Measurements from ENCODE around the gene LSM5. TPM values are rescaled to one million over a fixed set of nuclear protein-coding genes. Genes with fewer than 3 reads are reported as not detected.

Gene LSM5
- total and polyA plus RNA-seq, 12 donors, result 36.1 to 58.3 (median 40.9) TPM

- Histone ChIP-seq H3K4me1 (no peaks in the 10 kb centered on the region), H3K36me3 (no peaks in the 10 kb centered on the region), H3K27ac (no peak overlapping the region), H3K27me3 (no peaks in the 10 kb centered on the region), H3K4me3 (no peak overlapping the region), H3K9me3 (no peaks in the 10 kb centered on the region)
- TF ChIP-seq CTCF (IDR thresholded peaks at IDR 0.05), result no peak
- WGBS, 2 donors, result 82 to 94% methylated on average over 1 of the region's 1 CpG
- intact Hi-C loops (cut with DNase I), result no loop called here
- DNase-seq (no peak), ATAC-seq (no peak)
Measured at GRCh38 chr7:32462977-32463376, 27.2 kb downstream of the LSM5 start.

DNA sequence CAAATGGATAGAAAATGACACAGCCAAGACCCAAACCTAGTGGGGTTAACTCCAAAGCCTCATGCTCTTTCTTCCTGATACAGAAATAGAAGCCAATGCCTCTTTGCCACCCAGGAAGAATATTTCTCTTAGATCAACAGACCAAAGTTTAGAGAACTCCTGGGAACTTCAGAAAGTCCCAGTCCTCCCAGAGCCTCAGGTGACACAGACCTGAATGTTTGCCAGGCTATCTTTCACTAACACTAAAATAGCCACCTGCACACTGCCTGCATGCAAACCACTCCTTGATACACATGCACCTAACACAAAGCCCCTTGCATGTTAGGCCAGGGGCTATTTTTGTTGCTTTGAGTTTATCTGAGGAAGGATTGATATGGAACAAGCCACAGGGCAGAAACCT is 27.7 kb downstream of the LSM5 start:
- DNase-seq, result no peak
- no peak for TF ChIP-seq CTCF (IDR thresholded peaks at IDR 0.05)
- Histone ChIP-seq H3K4me3 (no peak overlapping the region), H3K27ac (no peak overlapping the region), H3K27me3 (no peaks in the 10 kb centered on the region), H3K36me3 (no peaks in the 10 kb centered on the region), H3K9me3 (no peaks in the 10 kb centered on the region), H3K4me1 (no peaks in the 10 kb centered on the region)
- intact Hi-C loops (cut with DNase I), result no loop called here
- ATAC-seq, result no peak

GRCh38 chr7:32461484-32461883 is 28.7 kb downstream of the LSM5 start:
- H3K27me3 ChIP-seq, result peaks cover 0 to 4% (median 0%) of the 10 kb centered on the region in 7 donors
- DNase-seq, result no peak
- H3K9me3 ChIP-seq, result no peaks in the 10 kb centered on the region
- 79 to 82% methylated on average over 2 of the region's 2 CpGs for WGBS, 2 donors
- H3K4me3 ChIP-seq, result no peak overlapping the region
- no peaks in the 10 kb centered on the region for H3K4me1 ChIP-seq
- intact Hi-C loops (cut with DNase I), result no loop called here
- no peak overlapping the region for H3K27ac ChIP-seq
- no peak for TF ChIP-seq CTCF (IDR thresholded peaks at IDR 0.05)
- no peaks in the 10 kb centered on the region for H3K36me3 ChIP-seq
- ATAC-seq, result no peak

- H3K4me1 ChIP-seq, result no peaks in the 10 kb centered on the region
- no peak for TF ChIP-seq CTCF (IDR thresholded peaks at IDR 0.05)
- no peaks in the 10 kb centered on the region for H3K9me3 ChIP-seq
- intact Hi-C loops (cut with DNase I), result no loop called here
- no peak overlapping the region for H3K4me3 ChIP-seq
- WGBS, 2 donors, result 78 to 83% methylated on average over 2 of the region's 2 CpGs
- no peaks in the 10 kb centered on the region for H3K36me3 ChIP-seq
- no peak overlapping the region for H3K27ac ChIP-seq
- ATAC-seq, result no peak
- DNase-seq, result no peak
- peaks cover 0 to 9% (median 0%) of the 10 kb centered on the region in 7 donors for H3K27me3 ChIP-seq
Measured at GRCh38 chr7:32459788-32460187, 30.4 kb downstream of the LSM5 start.

DNA sequence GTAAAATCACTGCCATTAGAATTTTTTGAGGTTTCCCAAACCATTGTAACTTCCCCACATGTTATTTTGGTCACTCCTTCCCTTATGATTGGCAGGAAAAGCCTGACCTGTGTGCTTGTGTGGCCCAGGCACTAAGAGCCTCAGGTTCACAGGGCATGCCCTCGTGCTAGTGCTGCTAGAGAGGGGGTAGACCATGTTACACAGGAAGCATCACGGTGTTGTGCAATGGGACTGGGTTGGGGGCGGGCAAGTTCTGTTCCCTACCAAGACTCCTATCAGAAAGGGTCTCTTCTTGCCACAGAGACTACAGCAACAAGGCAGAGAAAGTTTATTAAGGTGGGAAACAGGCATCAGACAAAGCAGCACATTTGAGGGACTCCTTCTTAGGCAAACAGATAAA is 32.2 kb downstream of the LSM5 start:
- no peak for TF ChIP-seq CTCF (IDR thresholded peaks at IDR 0.05)
- Histone ChIP-seq H3K4me1 (no peaks in the 10 kb centered on the region), H3K27ac (no peak overlapping the region), H3K36me3 (no peaks in the 10 kb centered on the region), H3K4me3 (no peak overlapping the region), H3K27me3 (peaks cover 0 to 12% (median 0%) of the 10 kb centered on the region in 7 donors), H3K9me3 (no peaks in the 10 kb centered on the region)
- 67 to 72% methylated on average over 3 of the region's 3 CpGs for WGBS, 2 donors
- intact Hi-C loops (cut with DNase I), result no loop called here
- DNase-seq, result no peak
- ATAC-seq, result no peak
